Prostate gland (tissue), 2 donors: ENCODE results near the gene CNTN6. TPM values are rescaled to one million over a fixed set of nuclear protein-coding genes. Genes with fewer than 3 reads are reported as not detected.

Source experiments
- DNase-seq: peaks from one replicate; pipeline ENCODE4 v3.0.0-alpha.2; 2019; ENCODE audit warnings: low spot score
- H3K27ac ChIP-seq, 2 donors: fragments of 200-600 bp; sonication (generic); 2 replicates each; pipeline ENCODE4 v1.5.1; 2017 to 2019
- H3K27me3 ChIP-seq: fragments of 200-600 bp; sonication (generic); replicated peaks from 2 replicates; pipeline ENCODE4 v1.5.1; 2019; ENCODE audit not compliant: insufficient read depth
- H3K36me3 ChIP-seq, 2 donors: fragments of 200-600 bp; sonication (generic); 1 replicate in 1 of 2; 2 replicates in 1 of 2; pipeline versions ENCODE4 v1.5.1 to v1.8.1; 2017 to 2019
- H3K4me1 ChIP-seq: fragments of 200-600 bp; sonication (generic); replicated peaks from 2 replicates; pipeline ENCODE4 v1.5.1; 2019
- H3K4me3 ChIP-seq, 2 donors: fragments of 200-600 bp; sonication (generic); 2 replicates each; pipeline ENCODE4 v1.5.1; 2017 to 2019
- H3K9me3 ChIP-seq: fragments of 200-600 bp; sonication (generic); 2 replicates; pipeline ENCODE4 v1.5.1; 2017
- CTCF ChIP-seq, 4 experiments: fragments of 200-600 bp in 2 of 4; fragments of 450-650 bp in 2 of 4; sonication (generic) in 2 of 4; IDR thresholded peaks; 1 replicate in 3 of 4; 2 replicates in 1 of 4; pipeline ENCODE4 v1.5.1; 2016 to 2019; ENCODE audit warnings: antibody characterized with exemption in 4 of 4, mild to moderate bottlenecking in 2 of 4, moderate library complexity in 2 of 4
- POLR2A ChIP-seq: fragments of 450-650 bp; IDR thresholded peaks from one replicate; pipeline ENCODE4 v1.6.1; 2016; ENCODE audit warnings: antibody characterized with exemption, mild to moderate bottlenecking
- POLR2AphosphoS5 ChIP-seq: sonication (generic); formaldehyde crosslinking; IDR thresholded peaks from one replicate; pipeline ENCODE4 v1.6.1; 2017; ENCODE audit warnings: antibody characterized with exemption
- WGBS: methylation state at CpG from one replicate; pipeline ENCODE4 v1.1.5; 2018; 5-methylcytosine and 5-hydroxymethylcytosine counted together
- intact Hi-C: fragments of 100-400 bp; cut with DNase I; formaldehyde crosslinking; loops from one replicate; pipeline ENCODE4 v1.14.2; 2022
- total RNA-seq, 2 donors: library from RNA; depleted of rRNA; stranded (reverse); fragments of >200 nt; gene quantifications; one replicate each; pipeline ENCODE4 v1.1.0, GENCODE V29; 2016

Gene CNTN6
- total RNA-seq, 2 donors from 2014 or later: not detected

GRCh38 chr3:1251282-1252060 is 158.6 kb downstream of the CNTN6 start:
- Histone ChIP-seq H3K27ac (no peak overlapping the region), H3K36me3 (no peaks in the 10 kb centered on the region), H3K4me1 (no peaks in the 10 kb centered on the region), H3K4me3 (no peak overlapping the region), H3K27me3 (no peaks in the 10 kb centered on the region), H3K9me3 (no peaks in the 10 kb centered on the region)
- DNase-seq: no peak
- TF ChIP-seq CTCF (IDR thresholded peaks at IDR 0.05): no peak
- no peak for TF ChIP-seq POLR2A
- no peak for TF ChIP-seq POLR2AphosphoS5
- intact Hi-C loops: no loop called here
- WGBS: 65% methylated on average over 5 of the region's 5 CpGs

GRCh38 chr3:1252061-1252430 is 159.2 kb downstream of the CNTN6 start:
- no peaks in the 10 kb centered on the region for H3K36me3 ChIP-seq
- no peak for DNase-seq
- TF ChIP-seq CTCF (IDR thresholded peaks at IDR 0.05) (no peak), POLR2A (no peak), POLR2AphosphoS5 (no peak)
- no peaks in the 10 kb centered on the region for H3K4me1 ChIP-seq
- H3K27ac ChIP-seq: no peak overlapping the region
- H3K9me3 ChIP-seq: no peaks in the 10 kb centered on the region
- no peak overlapping the region for H3K4me3 ChIP-seq
- no peaks in the 10 kb centered on the region for H3K27me3 ChIP-seq
- intact Hi-C loops: no loop called here

DNA sequence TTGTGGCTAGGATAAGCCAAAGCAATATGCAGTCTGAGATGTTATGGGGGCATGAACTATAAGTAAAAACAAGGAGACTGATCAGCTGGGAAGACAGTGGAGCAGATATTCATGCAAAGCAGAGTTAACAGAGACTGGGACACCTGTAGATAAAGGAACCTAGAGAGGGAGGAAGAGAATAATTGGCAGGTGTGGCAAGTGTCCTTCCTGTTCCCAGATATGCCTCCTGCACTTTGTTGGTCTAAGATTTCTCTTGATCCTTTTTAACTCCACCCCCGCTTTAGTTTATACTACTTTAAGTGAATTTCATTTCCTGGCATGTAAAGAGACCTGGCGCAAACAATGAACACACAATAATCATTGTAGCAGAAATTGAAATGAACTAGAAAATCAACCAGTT is 169.4 kb downstream of the CNTN6 start:
- no peak overlapping the region for H3K27ac ChIP-seq
- no peak for TF ChIP-seq CTCF (IDR thresholded peaks at IDR 0.05)
- TF ChIP-seq POLR2A: no peak
- TF ChIP-seq POLR2AphosphoS5: no peak
- no peak overlapping the region for H3K4me3 ChIP-seq
- no peak for DNase-seq
- H3K27me3 ChIP-seq: no peaks in the 10 kb centered on the region
- no peaks in the 10 kb centered on the region for H3K9me3 ChIP-seq
- 94% methylated on average over 2 of the region's 2 CpGs for WGBS
- no peaks in the 10 kb centered on the region for H3K36me3 ChIP-seq
- no peaks in the 10 kb centered on the region for H3K4me1 ChIP-seq
- intact Hi-C loops: no loop called here

- no peaks in the 10 kb centered on the region for H3K9me3 ChIP-seq
- H3K4me1 ChIP-seq: no peaks in the 10 kb centered on the region
- H3K4me3 ChIP-seq: no peak overlapping the region
- 91% methylated on average over 4 of the region's 4 CpGs for WGBS
- TF ChIP-seq POLR2A: no peak
- TF ChIP-seq POLR2AphosphoS5: no peak
- no peak for TF ChIP-seq CTCF (IDR thresholded peaks at IDR 0.05)
- no peak overlapping the region for H3K27ac ChIP-seq
- no peak for DNase-seq
- no peaks in the 10 kb centered on the region for H3K36me3 ChIP-seq
- H3K27me3 ChIP-seq: no peaks in the 10 kb centered on the region
- intact Hi-C loops: no loop called here
Observed at GRCh38 chr3:1263121-1263520, 170.3 kb downstream of the CNTN6 start.

DNA sequence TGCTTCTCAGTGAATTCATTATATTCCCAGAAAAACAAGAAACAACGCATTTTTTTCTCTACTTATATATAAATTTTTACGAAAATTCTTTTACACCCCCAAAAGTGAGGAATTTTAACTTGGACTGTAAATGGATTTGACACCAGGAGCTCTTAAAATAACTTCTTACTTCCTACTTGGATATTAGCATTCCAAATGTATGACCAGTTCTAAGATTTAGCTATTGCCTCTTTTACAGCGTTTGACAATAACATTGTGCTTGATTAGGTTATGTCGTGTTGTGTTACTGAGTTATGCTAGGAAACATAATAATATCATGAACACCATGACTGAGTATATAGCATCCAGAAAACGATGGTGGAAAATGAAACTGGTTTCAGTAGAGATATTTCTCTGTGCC is 177.0 kb downstream of the CNTN6 start:
- DNase-seq: no peak
- Histone ChIP-seq H3K4me1 (no peaks in the 10 kb centered on the region), H3K4me3 (no peak overlapping the region), H3K9me3 (no peaks in the 10 kb centered on the region), H3K36me3 (no peaks in the 10 kb centered on the region), H3K27me3 (no peaks in the 10 kb centered on the region), H3K27ac (no peak overlapping the region)
- WGBS: 83% methylated on average over 5 of the region's 5 CpGs
- TF ChIP-seq POLR2A (no peak), POLR2AphosphoS5 (no peak), CTCF (IDR thresholded peaks at IDR 0.05) (no peak)
- intact Hi-C loops: no loop called here
